HepG2 (cell line): ENCODE data around the gene FOXK2. TPM values are rescaled to one million over a fixed set of nuclear protein-coding genes. Genes with fewer than 3 reads are reported as not detected.

Experiments
- AFF4 ChIP-seq: sonication (generic); formaldehyde crosslinking; IDR thresholded peaks from 2 replicates; pipeline ENCODE4 v1.4.0; 2020; ENCODE audit warnings: missing genetic modification reagents
- BRD4 ChIP-seq: sonication (generic); formaldehyde crosslinking; IDR thresholded peaks from 2 replicates; pipeline ENCODE4 v1.4.0; 2020; ENCODE audit warnings: missing genetic modification reagents
- GABPA ChIP-seq, 2 experiments: IDR thresholded peaks; 2 replicates each; pipeline ENCODE4 v1.6.1; 2011 to 2016; ENCODE audit warnings: low read depth in 2 of 2, low read length in 1 of 2, missing biosample characterization in 1 of 2, missing genetic modification characterization in 1 of 2
- HOXA5 ChIP-seq: sonication (generic); formaldehyde crosslinking; IDR thresholded peaks from 2 replicates; pipeline ENCODE4 v1.4.0; 2020; ENCODE audit warnings: missing genetic modification reagents
- IRF2 ChIP-seq: IDR thresholded peaks from 2 replicates; pipeline ENCODE4 v1.6.1; 2018; ENCODE audit warnings: missing genetic modification reagents, missing compliant biosample characterization
- ISL2 ChIP-seq: sonication (generic); formaldehyde crosslinking; IDR thresholded peaks from 2 replicates; pipeline ENCODE4 v1.5.0; 2020; ENCODE audit warnings: missing genetic modification reagents
- KDM6A ChIP-seq: IDR thresholded peaks from 2 replicates; pipeline ENCODE4 v1.6.1; 2016; ENCODE audit warnings: low read depth
- KMT2A ChIP-seq: sonication (generic); formaldehyde crosslinking; IDR thresholded peaks from 2 replicates; pipeline ENCODE4 v1.4.0; 2020; ENCODE audit warnings: missing genetic modification reagents
- NFKB2 ChIP-seq: sonication (generic); formaldehyde crosslinking; IDR thresholded peaks from 2 replicates; pipeline ENCODE4 v1.4.0; 2020; ENCODE audit warnings: missing genetic modification reagents, borderline replicate concordance
- RAD21 ChIP-seq: fragments of 450-650 bp; formaldehyde crosslinking; IDR thresholded peaks from 2 replicates; pipeline ENCODE4 v1.5.0; 2020; ENCODE audit warnings: mild to moderate bottlenecking
- RFX1 ChIP-seq: fragments of 450-650 bp; IDR thresholded peaks from 2 replicates; pipeline ENCODE4 v1.6.1; 2017
- SP5 ChIP-seq: IDR thresholded peaks from 2 replicates; pipeline ENCODE4 v1.6.1; 2016; ENCODE audit warnings: low read depth, borderline replicate concordance
- TAF15 ChIP-seq: fragments of 200-400 bp; formaldehyde crosslinking; IDR thresholded peaks from one replicate; pipeline ENCODE4 v1.6.1; 2018; ENCODE audit warnings: mild to moderate bottlenecking, low read depth, low read length; ENCODE audit not compliant: poor library complexity, severe bottlenecking
- TFDP2 ChIP-seq: sonication (generic); formaldehyde crosslinking; IDR thresholded peaks from 2 replicates; pipeline ENCODE4 v1.4.0; 2020; ENCODE audit warnings: missing genetic modification reagents
- THAP11 ChIP-seq: IDR thresholded peaks from 2 replicates; pipeline ENCODE4 v1.6.1; 2016; ENCODE audit warnings: missing biosample characterization, missing genetic modification reagents
- ZFP36 ChIP-seq: fragments of 150-350 bp; IDR thresholded peaks from 2 replicates; pipeline ENCODE4 v1.6.1; 2018; ENCODE audit warnings: borderline replicate concordance, low read length, low read depth; ENCODE audit not compliant: partially characterized antibody
- ZKSCAN8 ChIP-seq: IDR thresholded peaks from 2 replicates; pipeline ENCODE4 v1.6.1; 2016; ENCODE audit warnings: borderline replicate concordance, missing genetic modification reagents, missing compliant biosample characterization
- ZNF563 ChIP-seq: sonication (generic); formaldehyde crosslinking; IDR thresholded peaks from 2 replicates; pipeline ENCODE4 v1.8.0; 2022; ENCODE audit warnings: mild to moderate bottlenecking, moderate library complexity, missing genetic modification reagents
- ZNF567 ChIP-seq: sonication (generic); formaldehyde crosslinking; IDR thresholded peaks from 2 replicates; pipeline ENCODE4 v1.8.1; 2023; ENCODE audit warnings: mild to moderate bottlenecking, missing genetic modification reagents, borderline replicate concordance
- ZNF740 ChIP-seq: sonication (generic); formaldehyde crosslinking; IDR thresholded peaks from 2 replicates; pipeline ENCODE4 v1.4.0; 2020; ENCODE audit warnings: missing genetic modification reagents
- ZNF780A ChIP-seq: sonication (generic); formaldehyde crosslinking; IDR thresholded peaks from 2 replicates; pipeline ENCODE4 v1.8.0; 2022; ENCODE audit warnings: mild to moderate bottlenecking, missing genetic modification reagents, moderate library complexity
- ZNF782 ChIP-seq: sonication (generic); formaldehyde crosslinking; IDR thresholded peaks from 2 replicates; pipeline ENCODE4 v1.4.0; 2020; ENCODE audit warnings: missing genetic modification reagents, mild to moderate bottlenecking, borderline replicate concordance
- ZNF891 ChIP-seq: sonication (generic); formaldehyde crosslinking; IDR thresholded peaks from 2 replicates; pipeline ENCODE4 v1.5.0; 2020; ENCODE audit warnings: mild to moderate bottlenecking, missing genetic modification reagents
- polyA plus RNA-seq, 8 experiments: library from polyadenylated mRNA; depleted of rRNA in 3 of 8; stranded (reverse) in 7 of 8; unstranded in 1 of 8; fragments of >200 nt; fragmentation: Illumina TruSeq in 4 of 8; extraction: Trizol in 4 of 8; gene quantifications; 2 replicates each; pipeline versions ENCODE4 v1.2.1 to v1.2.3, GENCODE V29; 2011 to 2016; ENCODE audit warnings: low read depth in 4 of 8, missing spikeins in 1 of 8, mixed read lengths in 1 of 8; ENCODE audit not compliant: insufficient read depth in 1 of 8
- total RNA-seq, 5 experiments: library from RNA; depleted of rRNA; stranded (reverse); fragments of >200 nt; fragmentation: Illumina TruSeq; extraction: Trizol; gene quantifications; 2 replicates each; pipeline ENCODE4 v1.2.3, GENCODE V29; 2016; ENCODE audit warnings: low read depth in 1 of 5
- TF ChIP-seq, protein P1 (sequence below): sonication (generic); formaldehyde crosslinking; IDR thresholded peaks from 2 replicates; pipeline ENCODE4 v1.8.0; 2022; ENCODE audit warnings: mild to moderate bottlenecking, missing genetic modification reagents; ENCODE audit not compliant: insufficient replicate concordance

Gene FOXK2
- total and polyA plus RNA-seq, 2 of the 13 experiments (the other 11 are each of a cell fraction or from before 2014, with no cell fraction given), result 67.1 to 67.2 TPM

DNA sequence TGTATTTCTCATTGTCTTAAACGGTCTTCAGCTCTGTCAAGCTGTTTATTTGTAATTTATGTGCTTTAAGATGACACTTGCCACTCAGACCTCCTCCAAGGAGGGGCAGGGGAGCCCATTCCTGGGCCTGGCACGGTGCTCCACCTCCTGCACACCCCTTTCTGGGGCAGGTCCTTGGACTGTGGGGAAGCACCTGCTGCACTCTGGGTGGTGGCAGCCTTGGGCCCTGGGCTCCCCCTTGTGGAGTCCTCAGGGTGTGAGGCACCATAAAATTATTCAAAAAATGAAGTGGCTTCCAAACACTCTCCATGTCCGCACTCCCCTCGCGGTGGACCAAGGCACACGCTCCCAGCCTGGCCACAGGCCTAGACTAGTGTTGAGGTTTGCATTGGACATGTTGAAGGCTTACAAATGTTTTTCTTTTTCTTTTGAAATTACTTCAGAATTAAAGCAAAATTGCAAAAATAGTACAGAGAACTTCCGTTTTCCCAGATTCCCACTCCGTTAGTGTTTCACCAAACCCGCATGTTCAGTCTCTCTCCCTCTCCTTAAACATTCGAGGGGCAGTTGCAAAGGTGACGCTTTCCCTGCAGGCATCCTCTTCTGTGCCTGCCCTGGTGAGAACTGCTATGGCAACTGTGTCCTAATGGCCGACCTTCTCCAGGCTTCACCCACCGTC, 32.4 kb downstream of the FOXK2 start (continued):
- 0 out of 2 replicates have a peak, but pooled peaks have one; percentile 75 for TF ChIP-seq NFKB2 (CRISPR knock-in tag)
- TF ChIP-seq HOXA5 (CRISPR knock-in tag), result 0 out of 2 replicates have a peak, but pooled peaks have one; percentile 74
- TF ChIP-seq RFX1, result no peak
- peak; percentile 68; the same call in 1 of the 2 replicates for TF ChIP-seq ZKSCAN8 (CRISPR knock-in tag)
- 0 out of 2 replicates have a peak, but pooled peaks have one; percentile 31 for TF ChIP-seq KMT2A (CRISPR knock-in tag)
- TF ChIP-seq BRD4, result no peak
- TF ChIP-seq ZNF567 (CRISPR knock-in tag), result 0 out of 2 replicates have a peak, but pooled peaks have one; percentile 42
- 0 out of 2 replicates have a peak, but pooled peaks have one; percentile 14 for TF ChIP-seq TFDP2 (CRISPR knock-in tag)
- TF ChIP-seq ZNF740 (CRISPR knock-in tag), result 0 out of 2 replicates have a peak, but pooled peaks have one; percentile 34
- TF ChIP-seq ZNF782 (CRISPR knock-in tag), result no peak
- TF ChIP-seq SP5 (CRISPR knock-in tag), result peak; percentile 32; the same call in 1 of the 2 replicates
- TF ChIP-seq, protein P1, sequence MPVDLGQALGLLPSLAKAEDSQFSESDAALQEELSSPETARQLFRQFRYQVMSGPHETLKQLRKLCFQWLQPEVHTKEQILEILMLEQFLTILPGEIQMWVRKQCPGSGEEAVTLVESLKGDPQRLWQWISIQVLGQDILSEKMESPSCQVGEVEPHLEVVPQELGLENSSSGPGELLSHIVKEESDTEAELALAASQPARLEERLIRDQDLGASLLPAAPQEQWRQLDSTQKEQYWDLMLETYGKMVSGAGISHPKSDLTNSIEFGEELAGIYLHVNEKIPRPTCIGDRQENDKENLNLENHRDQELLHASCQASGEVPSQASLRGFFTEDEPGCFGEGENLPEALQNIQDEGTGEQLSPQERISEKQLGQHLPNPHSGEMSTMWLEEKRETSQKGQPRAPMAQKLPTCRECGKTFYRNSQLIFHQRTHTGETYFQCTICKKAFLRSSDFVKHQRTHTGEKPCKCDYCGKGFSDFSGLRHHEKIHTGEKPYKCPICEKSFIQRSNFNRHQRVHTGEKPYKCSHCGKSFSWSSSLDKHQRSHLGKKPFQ (CRISPR knock-in tag), result no peak
- TF ChIP-seq KDM6A (CRISPR knock-in tag), result no peak
- no peak for TF ChIP-seq ZNF891
- 0 out of 2 replicates have a peak, but pooled peaks have one; percentile 23 for TF ChIP-seq ZNF563 (CRISPR knock-in tag)
- peak; percentile 76 for TF ChIP-seq TAF15
- no peak for TF ChIP-seq AFF4
- peak; percentile 46; the same call in 1 of the 2 replicates for TF ChIP-seq IRF2 (CRISPR knock-in tag)
- no peak for TF ChIP-seq ZNF780A
- no peak for TF ChIP-seq ZFP36
- peak; percentile 90 for TF ChIP-seq RAD21 (CRISPR knock-in tag)
- TF ChIP-seq THAP11, result 0 out of 2 replicates have a peak, but pooled peaks have one; percentile 32
- 0 out of 2 replicates have a peak, but pooled peaks have one; percentile 41 for TF ChIP-seq ISL2 (CRISPR knock-in tag)
- TF ChIP-seq GABPA (IDR thresholded peaks at IDR 0.05; ENCODE audit: low read depth, low read length), result no peak
- no peak for TF ChIP-seq GABPA (CRISPR knock-in tag; IDR thresholded peaks at IDR 0.05; ENCODE audit: low read depth)
